Measurements from ENCODE around the gene POC1A. TPM values are rescaled to one million over a fixed set of nuclear protein-coding genes. Genes with fewer than 3 reads are reported as not detected.

POC1A gene
- total RNA-seq, 2 experiments from 2014 or later: 21.2 to 23.5 TPM

DNA sequence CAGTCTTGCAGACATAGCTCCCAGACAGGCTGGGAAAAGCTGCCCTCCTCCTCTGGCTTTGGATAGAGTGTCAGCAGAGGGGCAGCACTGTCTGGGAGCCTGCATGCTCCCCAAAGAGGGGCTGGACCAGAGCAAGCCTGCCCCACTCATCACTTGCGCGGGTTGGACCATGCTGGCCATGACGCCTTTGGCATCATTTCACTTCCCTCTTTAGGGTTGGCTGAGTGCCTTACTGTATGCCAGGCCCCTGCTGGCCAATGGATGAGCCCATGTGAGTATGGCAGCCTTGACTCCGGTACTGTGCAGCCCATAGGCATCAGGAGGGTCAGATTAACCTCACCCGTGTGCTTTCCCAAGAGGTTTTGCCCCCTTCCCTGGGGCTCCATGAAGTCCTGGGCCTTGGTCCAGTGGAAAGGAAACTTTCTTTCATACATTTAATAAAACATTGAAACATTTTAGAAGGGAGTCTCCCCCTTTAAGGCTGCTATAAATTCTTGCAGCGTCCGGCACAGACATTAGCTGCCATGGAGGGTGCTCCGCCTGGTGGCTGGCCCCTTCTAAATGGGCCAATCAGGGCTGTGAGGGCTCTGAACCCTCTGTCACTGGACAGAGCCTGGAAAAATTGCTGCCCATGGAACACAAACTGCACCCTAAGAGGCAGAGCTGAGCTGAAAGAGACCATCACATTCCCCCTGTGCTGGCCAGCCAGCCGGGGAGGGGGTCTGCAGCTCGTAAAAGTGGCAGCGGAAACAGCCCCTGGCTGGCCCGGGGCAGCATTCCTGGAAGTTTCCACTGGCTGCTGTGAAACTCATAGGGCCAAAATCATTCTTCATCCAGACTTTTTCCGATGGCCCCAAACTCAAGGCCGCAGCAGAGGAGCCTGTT lies 77.1 kb downstream of the POC1A start:
- no peak overlapping the region for H3K27ac Mint-ChIP-seq
- ChIA-PET CTCF (interaction anchor here (1.6 kb wide), 1 partner anchor 45 kb away, joined by 4 read pairs; no protein-coding TSS in a partner anchor), POLR2A (no interaction called here)
- TF ChIP-seq, protein P1, sequence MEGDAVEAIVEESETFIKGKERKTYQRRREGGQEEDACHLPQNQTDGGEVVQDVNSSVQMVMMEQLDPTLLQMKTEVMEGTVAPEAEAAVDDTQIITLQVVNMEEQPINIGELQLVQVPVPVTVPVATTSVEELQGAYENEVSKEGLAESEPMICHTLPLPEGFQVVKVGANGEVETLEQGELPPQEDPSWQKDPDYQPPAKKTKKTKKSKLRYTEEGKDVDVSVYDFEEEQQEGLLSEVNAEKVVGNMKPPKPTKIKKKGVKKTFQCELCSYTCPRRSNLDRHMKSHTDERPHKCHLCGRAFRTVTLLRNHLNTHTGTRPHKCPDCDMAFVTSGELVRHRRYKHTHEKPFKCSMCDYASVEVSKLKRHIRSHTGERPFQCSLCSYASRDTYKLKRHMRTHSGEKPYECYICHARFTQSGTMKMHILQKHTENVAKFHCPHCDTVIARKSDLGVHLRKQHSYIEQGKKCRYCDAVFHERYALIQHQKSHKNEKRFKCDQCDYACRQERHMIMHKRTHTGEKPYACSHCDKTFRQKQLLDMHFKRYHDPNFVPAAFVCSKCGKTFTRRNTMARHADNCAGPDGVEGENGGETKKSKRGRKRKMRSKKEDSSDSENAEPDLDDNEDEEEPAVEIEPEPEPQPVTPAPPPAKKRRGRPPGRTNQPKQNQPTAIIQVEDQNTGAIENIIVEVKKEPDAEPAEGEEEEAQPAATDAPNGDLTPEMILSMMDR (IDR thresholded peaks at IDR 0.05): no peak
- ATAC-seq (no peak), DNase-seq (no peak)
- no peak overlapping the region for H3K4me3 Mint-ChIP-seq
- intact Hi-C loops (cut with micrococcal nuclease): no loop called here
- H3K9me3 Mint-ChIP-seq: no peaks in the 10 kb centered on the region
- H3K27me3 Mint-ChIP-seq: no peaks in the 10 kb centered on the region
- peaks cover 4% of the 10 kb centered on the region for H3K4me1 Mint-ChIP-seq (ENCODE audit: low read depth)
- H3K36me3 Mint-ChIP-seq (ENCODE audit: low read depth): no peaks in the 10 kb centered on the region

GRCh38 chr3:52073490-52073889 lies 80.7 kb downstream of the POC1A start:
- Mint-ChIP-seq H3K27me3 (no peaks in the 10 kb centered on the region), H3K4me1 (ENCODE audit: low read depth) (peaks cover 12% of the 10 kb centered on the region), H3K4me3 (no peak overlapping the region), H3K9me3 (no peaks in the 10 kb centered on the region), H3K36me3 (ENCODE audit: low read depth) (no peaks in the 10 kb centered on the region), H3K27ac (no peak overlapping the region)
- no peak for ATAC-seq
- TF ChIP-seq, protein P1 (IDR thresholded peaks at IDR 0.05): no peak
- DNase-seq: no peak
- POLR2A ChIA-PET: interaction anchor here (1.1 kb wide), 1 partner anchor 18 kb away, joined by 3 read pairs; no protein-coding TSS in a partner anchor
- intact Hi-C loops (cut with micrococcal nuclease): no loop called here
- CTCF ChIA-PET: no interaction called here

- DNase-seq: no peak
- Mint-ChIP-seq H3K4me3 (no peak overlapping the region), H3K9me3 (no peaks in the 10 kb centered on the region), H3K4me1 (ENCODE audit: low read depth) (peaks cover 12% of the 10 kb centered on the region), H3K36me3 (ENCODE audit: low read depth) (no peaks in the 10 kb centered on the region), H3K27ac (no peak overlapping the region), H3K27me3 (no peaks in the 10 kb centered on the region)
- TF ChIP-seq, protein P1 (IDR thresholded peaks at IDR 0.05): no peak
- ChIA-PET POLR2A (interaction anchor here (1.1 kb wide), 1 partner anchor 17 kb away, joined by 3 read pairs; no protein-coding TSS in a partner anchor), CTCF (no interaction called here)
- ATAC-seq: no peak
- intact Hi-C loops (cut with micrococcal nuclease): no loop called here
Observed at GRCh38 chr3:52072471-52072870, 81.8 kb downstream of the POC1A start.

- intact Hi-C loops (cut with micrococcal nuclease): no loop called here
- Mint-ChIP-seq H3K9me3 (no peaks in the 10 kb centered on the region), H3K27me3 (no peaks in the 10 kb centered on the region), H3K36me3 (ENCODE audit: low read depth) (no peaks in the 10 kb centered on the region), H3K4me3 (no peak overlapping the region), H3K27ac (no peak overlapping the region), H3K4me1 (ENCODE audit: low read depth) (peaks cover 12% of the 10 kb centered on the region)
- ChIA-PET CTCF (no interaction called here), POLR2A (no interaction called here)
- DNase-seq (no peak), ATAC-seq (no peak)
- TF ChIP-seq, protein P1 (IDR thresholded peaks at IDR 0.05): no peak
Observed at GRCh38 chr3:52072020-52072419, 82.2 kb downstream of the POC1A start.
